Iris pigment epithelial cell (primary cell): ENCODE measurements around the gene KCND2.

Experiments used
- DNase-seq: peaks from one replicate; pipeline ENCODE4 v3.0.0-alpha.2; 2011; ENCODE audit warnings: low read depth

Gene KCND2

GRCh38 chr7:120703585-120704240 is 430.7 kb downstream of the KCND2 start:
- DNase-seq, result no peak

- DNase-seq, result no peak
These were observed 436.4 kb downstream of the KCND2 start for GRCh38 chr7:120709252-120709971.

- no peak for DNase-seq
These were observed 437.0 kb downstream of the KCND2 start for GRCh38 chr7:120709972-120710320.

GRCh38 chr7:120714945-120715344 is 442.0 kb downstream of the KCND2 start:
- peak; percentile 7 for DNase-seq

- no peak for DNase-seq
These were observed 443.3 kb downstream of the KCND2 start for GRCh38 chr7:120716307-120716706.

- no peak for DNase-seq
These were observed 444.2 kb downstream of the KCND2 start for GRCh38 chr7:120717166-120717565.

GRCh38 chr7:120718361-120718760 is 445.4 kb downstream of the KCND2 start:
- no peak for DNase-seq

- DNase-seq, result no peak
These were observed 447.3 kb downstream of the KCND2 start for GRCh38 chr7:120720317-120720716.

- DNase-seq, result no peak
These were observed 450.8 kb downstream of the KCND2 start for GRCh38 chr7:120723465-120724385.

GRCh38 chr7:120724448-120724847 is 451.5 kb downstream of the KCND2 start:
- no peak for DNase-seq

GRCh38 chr7:120724955-120725354 is 452.0 kb downstream of the KCND2 start:
- no peak for DNase-seq

GRCh38 chr7:120725376-120726039 is 452.5 kb downstream of the KCND2 start:
- peak; percentile 39 for DNase-seq

- DNase-seq, result peak; percentile 13
These were observed 456.3 kb downstream of the KCND2 start for GRCh38 chr7:120729245-120729644.

- DNase-seq, result no peak
These were observed 458.3 kb downstream of the KCND2 start for GRCh38 chr7:120731271-120731670.

GRCh38 chr7:120732256-120732655 is 459.3 kb downstream of the KCND2 start:
- DNase-seq, result peak; percentile 44

- peak; percentile 95 for DNase-seq
These were observed 460.2 kb downstream of the KCND2 start for GRCh38 chr7:120733143-120733542.

- DNase-seq, result no peak
These were observed 460.9 kb downstream of the KCND2 start for GRCh38 chr7:120733835-120734234.

GRCh38 chr7:120735791-120736190 is 462.8 kb downstream of the KCND2 start:
- DNase-seq, result peak; percentile 83

GRCh38 chr7:120738816-120739215 is 465.8 kb downstream of the KCND2 start:
- no peak for DNase-seq

GRCh38 chr7:120740348-120740747 is 467.4 kb downstream of the KCND2 start:
- DNase-seq, result peak; percentile 32

GRCh38 chr7:120741371-120742042 is 468.5 kb downstream of the KCND2 start:
- DNase-seq, result no peak

GRCh38 chr7:120742372-120742771 is 469.4 kb downstream of the KCND2 start:
- no peak for DNase-seq
